Measurements from ENCODE around the gene CCDC60.

Gene CCDC60

GRCh38 chr12:119384340-119384739 is 49.8 kb downstream of the CCDC60 start:
- DNase-seq (ENCODE audit: low read depth): no peak

GRCh38 chr12:119385659-119386058 is 51.1 kb downstream of the CCDC60 start:
- DNase-seq (ENCODE audit: low read depth): no peak

GRCh38 chr12:119389687-119390086 is 55.2 kb downstream of the CCDC60 start:
- no peak for DNase-seq (ENCODE audit: low read depth)

GRCh38 chr12:119391673-119392072 is 57.1 kb downstream of the CCDC60 start:
- no peak for DNase-seq (ENCODE audit: low read depth)

- DNase-seq (ENCODE audit: low read depth): no peak
Measured at GRCh38 chr12:119393677-119394076, 59.1 kb downstream of the CCDC60 start.

- DNase-seq (ENCODE audit: low read depth): no peak
Measured at GRCh38 chr12:119397540-119397939, 63.0 kb downstream of the CCDC60 start.

- DNase-seq (ENCODE audit: low read depth): no peak
Measured at GRCh38 chr12:119398190-119398589, 63.7 kb downstream of the CCDC60 start.

- no peak for DNase-seq (ENCODE audit: low read depth)
Measured at GRCh38 chr12:119399301-119399700, 64.8 kb downstream of the CCDC60 start.

GRCh38 chr12:119406308-119406707 is 71.8 kb downstream of the CCDC60 start:
- DNase-seq (ENCODE audit: low read depth): no peak

- no peak for DNase-seq (ENCODE audit: low read depth)
Measured at GRCh38 chr12:119406811-119407210, 72.3 kb downstream of the CCDC60 start.

- DNase-seq (ENCODE audit: low read depth): no peak
Measured at GRCh38 chr12:119409043-119409442, 74.5 kb downstream of the CCDC60 start.

GRCh38 chr12:119410396-119410795 is 75.9 kb downstream of the CCDC60 start:
- DNase-seq (ENCODE audit: low read depth): no peak

GRCh38 chr12:119412306-119412705 is 77.8 kb downstream of the CCDC60 start:
- no peak for DNase-seq (ENCODE audit: low read depth)

- DNase-seq (ENCODE audit: low read depth): no peak
Measured at GRCh38 chr12:119412811-119413794, 78.6 kb downstream of the CCDC60 start.

GRCh38 chr12:119415714-119416113 is 81.2 kb downstream of the CCDC60 start:
- no peak for DNase-seq (ENCODE audit: low read depth)

- no peak for DNase-seq (ENCODE audit: low read depth)
Measured at GRCh38 chr12:119417440-119417839, 82.9 kb downstream of the CCDC60 start.

GRCh38 chr12:119419381-119419780 is 84.9 kb downstream of the CCDC60 start:
- no peak for DNase-seq (ENCODE audit: low read depth)

GRCh38 chr12:119423285-119423684 is 88.8 kb downstream of the CCDC60 start:
- no peak for DNase-seq (ENCODE audit: low read depth)

- DNase-seq (ENCODE audit: low read depth): no peak
Measured at GRCh38 chr12:119425623-119426022, 91.1 kb downstream of the CCDC60 start.

- no peak for DNase-seq (ENCODE audit: low read depth)
Measured at GRCh38 chr12:119431151-119431550, 96.6 kb downstream of the CCDC60 start.

- no peak for DNase-seq (ENCODE audit: low read depth)
Measured at GRCh38 chr12:119432949-119433348, 98.4 kb downstream of the CCDC60 start.

- DNase-seq (ENCODE audit: low read depth): no peak
Measured at GRCh38 chr12:119440803-119441360, 106.4 kb downstream of the CCDC60 start.

- no peak for DNase-seq (ENCODE audit: low read depth)
Measured at GRCh38 chr12:119444462-119445044, 110.0 kb downstream of the CCDC60 start.

All from T-helper 22 cell (primary cell).